ENCODE measurements around the gene HCN1. TPM values are rescaled to one million over a fixed set of nuclear protein-coding genes. Genes with fewer than 3 reads are reported as not detected.

Gene HCN1
- total and polyA plus RNA-seq, 2 of the 4 experiments (the other 2 are of a cell fraction): not detected

GRCh38 chr5:45648744-45649143, 47.4 kb downstream of the HCN1 start:
- H3K18ac ChIP-seq (ENCODE audit: low read depth, low read length): no peak overlapping the region
- no peak overlapping the region for H2AK9ac ChIP-seq (replicated peaks; ENCODE audit: low read depth, low read length, poor library complexity)
- no peak overlapping the region for H2BK5ac ChIP-seq (ENCODE audit: low read depth, low read length, poor library complexity, severe bottlenecking)
- H3K4me3 ChIP-seq (ENCODE audit: insufficient read depth, low read depth, low read length): no peak overlapping the region
- no peak overlapping the region for H2BK120ac ChIP-seq (ENCODE audit: low read depth, low read length)
- H3K23ac ChIP-seq (ENCODE audit: low read depth, low read length): no peak overlapping the region
- TF ChIP-seq CEBPB (IDR thresholded peaks at IDR 0.05; ENCODE audit: low read depth, low read length) (no peak), ELK1 (IDR thresholded peaks at IDR 0.05; ENCODE audit: borderline replicate concordance, low read depth, low read length) (no peak), USF2 (IDR thresholded peaks at IDR 0.05; ENCODE audit: low read depth, low read length) (no peak), FOS (IDR thresholded peaks at IDR 0.05; ENCODE audit: low read depth, low read length) (no peak), CTCF (conservative IDR thresholded peaks at IDR 0.05; ENCODE audit: low read depth, low read length) (no peak), MAFK (IDR thresholded peaks at IDR 0.05; ENCODE audit: low read depth, low read length) (no peak), RFX5 (IDR thresholded peaks at IDR 0.05; ENCODE audit: low read depth, low read length) (no peak), MXI1 (IDR thresholded peaks at IDR 0.05; ENCODE audit: borderline replicate concordance, low read depth, low read length) (no peak), MAZ (IDR thresholded peaks at IDR 0.05; ENCODE audit: borderline replicate concordance, low read depth, low read length) (no peak), NFE2L2 (IDR thresholded peaks at IDR 0.05; ENCODE audit: low read depth, low read length) (no peak), POLR2A (IDR thresholded peaks at IDR 0.05; ENCODE audit: low read depth, low read length) (no peak), CHD1 (IDR thresholded peaks at IDR 0.05; ENCODE audit: low read depth, low read length) (no peak), RAD21 (IDR thresholded peaks at IDR 0.05; ENCODE audit: low read length) (no peak), RCOR1 (IDR thresholded peaks at IDR 0.05; ENCODE audit: insufficient replicate concordance, low read length) (no peak), SMC3 (IDR thresholded peaks at IDR 0.05; ENCODE audit: low read depth, low read length) (no peak), BHLHE40 (IDR thresholded peaks at IDR 0.05; ENCODE audit: low read depth, low read length) (no peak)
- no peak overlapping the region for H4K91ac ChIP-seq (ENCODE audit: insufficient read depth, low read depth, low read length)
- no peaks in the 10 kb centered on the region for H3K36me3 ChIP-seq (ENCODE audit: control insufficient read depth, insufficient read depth, low read length)
- H3K9ac ChIP-seq (ENCODE audit: low read depth, low read length): no peak overlapping the region
- BruUV-seq (replicated peaks): no TSS peak
- H3K4me1 ChIP-seq (ENCODE audit: control insufficient read depth, insufficient read depth, low read length): no peaks in the 10 kb centered on the region
- H2BK15ac ChIP-seq (ENCODE audit: low read depth, low read length): no peak overlapping the region
- H3K27me3 ChIP-seq (ENCODE audit: control insufficient read depth, insufficient read depth, low read length): no peaks in the 10 kb centered on the region
- no peak overlapping the region for H3K14ac ChIP-seq (replicated peaks; ENCODE audit: low read depth, low read length)
- in situ Hi-C loops (cut with MboI; ENCODE audit: low sequenced_read_pairs): no loop called here
- H3K56ac ChIP-seq (ENCODE audit: extremely low read depth, insufficient read depth, low read length): no peak overlapping the region
- 0% methylated on average over 1 of the region's 1 CpG; no CpG with 5 or more reads in 1 of the 2 experiments for WGBS, 2 experiments (ENCODE audit: extremely low coverage in 2 of 2, insufficient read length in 1 of 2)
- dilution Hi-C loops (cut with HindIII; ENCODE audit: low sequenced_read_pairs, unreplicated experiment): no loop called here
- ATAC-seq (ENCODE audit: low read depth): no peak
- ChIA-PET CTCF (no interaction called here), POLR2A (ENCODE audit: unreplicated experiment) (no interaction called here)
- H2AK5ac ChIP-seq (ENCODE audit: low read depth, low read length): no peak overlapping the region
- H3K4ac ChIP-seq (ENCODE audit: low read depth, low read length): no peak overlapping the region
- H3K9me1 ChIP-seq (ENCODE audit: insufficient read depth, low read length): no peaks in the 10 kb centered on the region
- H2AFZ ChIP-seq (replicated peaks; ENCODE audit: low read length, poor library complexity): no peak overlapping the region
- no peak overlapping the region for H3K4me2 ChIP-seq (ENCODE audit: low read depth, low read length)
- H2BK20ac ChIP-seq (ENCODE audit: low read depth, low read length): no peak overlapping the region
- H3K79me1 ChIP-seq (ENCODE audit: low read depth in 1 of 2, low read length in 2 of 2): no peaks in the 10 kb centered on the region
- H4K5ac ChIP-seq (ENCODE audit: low read depth, low read length): no peak overlapping the region
- DNase-seq: no peak
- intact Hi-C loops (cut with micrococcal nuclease): no loop called here
- no peak overlapping the region for H3K27ac ChIP-seq (ENCODE audit: insufficient read depth, low read length)
- H3K9me3 ChIP-seq (ENCODE audit: control insufficient read depth, insufficient read depth, low read length): no peaks in the 10 kb centered on the region
- no peaks in the 10 kb centered on the region for H4K20me1 ChIP-seq (ENCODE audit: insufficient read depth, low read length)
- no peak overlapping the region for H4K8ac ChIP-seq (ENCODE audit: low read depth in 2 of 2, low read length in 2 of 2)

Data from IMR-90 (cell line).